SK-MEL-5 (cell line): Measurements from ENCODE around the gene CLCN2. TPM values are rescaled to one million over a fixed set of nuclear protein-coding genes. Genes with fewer than 3 reads are reported as not detected.

Source experiments
- DNase-seq: peaks from one replicate; pipeline ENCODE4 v3.0.0-alpha.2; 2016; ENCODE audit warnings: low read depth, low spot score
- in situ Hi-C: cut with HindIII; loops from 2 replicates; pipeline ENCODE4 v1.10.0; 2016; ENCODE audit warnings: low sequenced_read_pairs, high pct_unique_total_duplicates, low pct_unique_long_range_greater_than_20kb
- total RNA-seq: library from RNA; depleted of rRNA; stranded (reverse); fragments of >200 nt; shearing (Covaris generic); gene quantifications from 2 replicates; pipeline ENCODE4 v1.2.3, GENCODE V29; 2014

The CLCN2 gene
- total RNA-seq, 1 experiment from 2014 or later: 5.7 TPM

DNA sequence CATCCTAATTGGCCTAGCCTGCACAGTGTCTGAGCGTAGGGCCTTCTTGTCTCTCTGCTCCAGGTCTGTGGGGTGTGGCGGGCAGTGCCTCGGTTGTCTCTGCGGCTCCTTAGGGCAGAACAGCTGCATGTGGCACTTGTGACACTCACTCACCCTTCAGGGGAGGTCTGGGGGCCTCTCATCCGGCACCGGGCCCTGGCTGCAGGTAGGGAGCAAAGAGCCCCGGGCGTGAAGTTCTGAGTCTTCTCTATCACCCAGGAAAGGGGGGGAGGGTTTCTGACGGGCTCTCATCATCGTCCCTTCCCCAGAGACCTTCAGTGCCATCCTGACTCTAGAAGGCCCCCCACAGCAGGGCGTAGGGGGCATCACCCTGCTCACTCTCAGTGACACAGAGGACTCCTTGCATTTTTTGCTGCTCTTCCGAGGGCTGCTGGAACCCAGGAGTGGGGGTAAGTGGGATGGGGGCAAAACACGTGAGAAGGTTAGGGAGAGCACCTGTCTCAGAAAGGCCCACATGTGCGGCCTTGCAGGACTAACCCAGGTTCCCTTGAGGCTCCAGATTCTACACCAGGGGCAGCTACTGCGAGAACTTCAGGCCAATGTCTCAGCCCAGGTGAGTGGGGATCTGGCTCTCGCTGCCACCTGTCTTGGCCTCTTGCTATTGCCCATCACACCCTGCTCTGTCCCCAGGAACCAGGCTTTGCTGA is 21.1 kb upstream of the CLCN2 start:
- in situ Hi-C loops: no loop called here
- no peak for DNase-seq

- no peak for DNase-seq
- in situ Hi-C loops: no loop called here
Measured at GRCh38 chr3:184381261-184382224, 20.1 kb upstream of the CLCN2 start.

GRCh38 chr3:184380627-184381260 is 19.3 kb upstream of the CLCN2 start:
- DNase-seq: no peak
- in situ Hi-C loops: no loop called here

GRCh38 chr3:184380185-184380626 is 18.8 kb upstream of the CLCN2 start:
- in situ Hi-C loops: no loop called here

DNA sequence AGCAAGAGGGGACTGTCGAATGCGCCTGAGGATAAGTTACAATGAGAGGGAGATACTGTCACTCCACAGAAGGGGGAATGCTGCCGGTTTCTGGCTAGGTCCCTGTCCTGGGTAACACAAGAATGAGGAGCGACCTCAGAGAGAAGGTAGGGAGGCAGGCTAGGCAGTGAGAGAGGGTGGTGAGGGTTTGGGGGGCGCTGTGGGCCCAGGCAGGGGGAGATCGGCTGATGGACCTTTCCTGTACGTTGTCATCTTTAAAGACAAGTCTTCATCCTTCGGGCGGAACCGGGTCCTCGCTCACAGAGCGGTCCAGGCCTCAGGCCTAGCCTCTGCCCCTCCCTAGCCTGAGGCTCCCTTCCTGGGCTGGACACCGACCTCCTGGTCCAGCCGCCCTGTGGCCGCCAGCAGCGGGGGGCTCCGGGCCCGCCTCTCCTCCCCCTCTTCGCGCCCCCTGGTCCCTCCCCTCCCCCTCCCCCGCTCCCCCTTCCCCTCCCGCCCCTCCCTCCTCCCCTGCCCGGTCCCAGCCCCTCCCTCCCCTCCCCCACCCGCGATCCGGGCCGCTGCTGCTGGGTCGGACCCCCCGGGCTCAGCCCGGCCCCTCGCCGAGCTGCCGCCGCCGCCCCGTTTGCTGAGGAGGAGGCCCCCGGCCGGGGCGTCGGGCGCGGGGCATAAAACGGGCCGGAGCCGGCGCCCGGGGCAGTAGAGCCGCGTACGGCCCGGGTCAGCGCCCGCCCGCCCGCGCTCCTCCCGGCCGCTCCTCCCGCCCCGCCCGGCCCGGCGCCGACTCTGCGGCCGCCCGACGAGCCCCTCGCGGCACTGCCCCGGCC is 18.2 kb upstream of the CLCN2 start, which contains the start of gene CHRD:
CHRD (plus strand) TSS at position 697 of the 827 bp plus-strand sequence. CDS start 265 bp downstream, outside the sequence.
- in situ Hi-C loops: no loop called here
- no peak for DNase-seq

More at GRCh38 chr3:184380185-184380626, 18.8 kb upstream of the CLCN2 start:
- peak; percentile 34 for DNase-seq

- in situ Hi-C loops: no loop called here
- no peak for DNase-seq
Measured at GRCh38 chr3:184378651-184379357, 17.4 kb upstream of the CLCN2 start.

- in situ Hi-C loops: no loop called here
- DNase-seq: peak; percentile 14
Measured at GRCh38 chr3:184377882-184378445, 16.6 kb upstream of the CLCN2 start, which contains the start of gene THPO. Gene THPO (minus strand): TSS chr3:184378207. CDS start chr3:184376259, 1,948 bp downstream.

- in situ Hi-C loops: no loop called here
- no peak for DNase-seq
Measured at GRCh38 chr3:184377374-184377773, 16.0 kb upstream of the CLCN2 start.

- DNase-seq: no peak
- in situ Hi-C loops: no loop called here
Measured at GRCh38 chr3:184375747-184376461, 14.5 kb upstream of the CLCN2 start.

GRCh38 chr3:184373422-184373821 is 12.0 kb upstream of the CLCN2 start:
- in situ Hi-C loops: loop anchor here (25.0 kb wide), 1 partner anchor 164 kb away; no protein-coding TSS in a partner anchor
- no peak for DNase-seq

- in situ Hi-C loops: loop anchor here (25.0 kb wide), 1 partner anchor 164 kb away; no protein-coding TSS in a partner anchor
- no peak for DNase-seq
Measured at GRCh38 chr3:184372911-184373310, 11.5 kb upstream of the CLCN2 start.

DNA sequence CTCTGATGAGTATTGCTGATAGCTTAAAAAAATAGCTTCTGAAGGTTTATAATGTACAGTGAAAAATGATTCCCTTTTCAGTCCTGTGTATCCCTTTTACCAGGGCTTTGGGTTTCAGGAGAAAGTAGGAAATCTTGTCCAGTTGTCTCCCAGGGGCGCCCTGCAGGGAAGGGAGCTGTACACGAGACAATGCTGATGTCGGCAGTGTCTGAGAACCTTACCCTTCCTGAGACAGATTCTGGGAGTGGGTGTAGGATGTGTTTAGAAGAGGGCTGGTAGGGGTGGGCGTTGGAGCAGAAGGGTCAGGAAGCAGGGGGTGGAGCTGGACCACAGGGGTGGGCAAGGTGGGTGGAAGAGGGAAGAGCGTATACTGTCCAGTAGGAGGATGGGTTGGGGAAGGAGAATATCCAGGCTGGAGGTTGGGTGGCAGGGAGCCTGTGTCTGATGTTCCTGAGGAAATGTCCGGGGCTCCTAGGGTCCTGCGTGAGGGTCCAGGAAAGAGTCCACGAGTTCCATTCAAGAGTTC is 11.0 kb upstream of the CLCN2 start:
- no peak for DNase-seq
- in situ Hi-C loops: loop anchor here (25.0 kb wide), 1 partner anchor 165 kb away; no protein-coding TSS in a partner anchor

GRCh38 chr3:184371570-184372018 is 10.2 kb upstream of the CLCN2 start:
- in situ Hi-C loops: loop anchor here (25.0 kb wide), 1 partner anchor 166 kb away; no protein-coding TSS in a partner anchor

GRCh38 chr3:184368586-184369183 is 7.3 kb upstream of the CLCN2 start:
- in situ Hi-C loops: loop anchor here (25.0 kb wide), 1 partner anchor 169 kb away; no protein-coding TSS in a partner anchor
- no peak for DNase-seq

More at GRCh38 chr3:184371570-184372018, 10.2 kb upstream of the CLCN2 start:
- peak; percentile 86 for DNase-seq
